H9 (cell line): ENCODE measurements around the gene CDX2. TPM values are rescaled to one million over a fixed set of nuclear protein-coding genes. Genes with fewer than 3 reads are reported as not detected.

ENCODE experiments used
- DNase-seq: peaks from one replicate; pipeline ENCODE4 v3.0.0-alpha.2; 2017
- H2AFZ ChIP-seq: one replicate; pipeline ENCODE4 v1.6.1; 2013; ENCODE audit warnings: mild to moderate bottlenecking, low read length, control low read depth, moderate library complexity
- H2AK5ac ChIP-seq: 2 replicates; pipeline ENCODE4 v1.6.1; 2013; ENCODE audit warnings: low read length, control low read depth, mixed read lengths; ENCODE audit not compliant: insufficient read length
- H2BK120ac ChIP-seq: one replicate; pipeline ENCODE4 v1.6.1; 2013; ENCODE audit warnings: low read depth, mild to moderate bottlenecking, low read length, control low read depth, inconsistent platforms; ENCODE audit not compliant: poor library complexity, severe bottlenecking
- H2BK12ac ChIP-seq: 2 replicates; pipeline ENCODE4 v1.6.1; 2013; ENCODE audit warnings: low read length, control low read depth, mixed read lengths, low read depth; ENCODE audit not compliant: insufficient read length
- H2BK15ac ChIP-seq: 2 replicates; pipeline ENCODE4 v1.6.1; 2013; ENCODE audit warnings: low read depth, low read length, control low read depth
- H2BK20ac ChIP-seq: one replicate; pipeline ENCODE4 v1.6.1; 2013; ENCODE audit warnings: low read depth, mild to moderate bottlenecking, low read length, control low read depth, inconsistent platforms; ENCODE audit not compliant: poor library complexity, severe bottlenecking
- H2BK5ac ChIP-seq: 2 replicates; pipeline ENCODE4 v1.6.1; 2013; ENCODE audit warnings: low read length, control low read depth, mixed read lengths; ENCODE audit not compliant: insufficient read length
- H3K14ac ChIP-seq: 2 replicates; pipeline ENCODE4 v1.6.1; 2013; ENCODE audit warnings: low read length, control low read depth; ENCODE audit not compliant: insufficient read depth
- H3K18ac ChIP-seq: 2 replicates; pipeline ENCODE4 v1.6.1; 2013; ENCODE audit warnings: low read depth, mild to moderate bottlenecking, mixed read lengths, low read length, control low read depth; ENCODE audit not compliant: insufficient read length
- H3K23ac ChIP-seq: 2 replicates; pipeline ENCODE4 v1.6.1; 2013; ENCODE audit warnings: low read length, control low read depth, mixed read lengths, low read depth; ENCODE audit not compliant: insufficient read length
- H3K23me2 ChIP-seq: 2 replicates; pipeline ENCODE4 v1.6.1; 2013; ENCODE audit warnings: low read depth, mild to moderate bottlenecking, mixed read lengths, low read length, control low read depth; ENCODE audit not compliant: insufficient read length, poor library complexity, severe bottlenecking
- H3K27ac ChIP-seq: 2 replicates; pipeline ENCODE4 v1.5.1; 2013; ENCODE audit warnings: low read length, control low read depth, mixed read lengths, low read depth; ENCODE audit not compliant: insufficient read length
- H3K27me3 ChIP-seq: 2 replicates; pipeline ENCODE4 v1.6.1; 2013; ENCODE audit warnings: low read length, control low read depth, inconsistent platforms; ENCODE audit not compliant: insufficient read depth
- H3K4ac ChIP-seq: 2 replicates; pipeline ENCODE4 v1.6.1; 2013; ENCODE audit warnings: low read depth, mild to moderate bottlenecking, control low read depth, inconsistent platforms, low read length, moderate library complexity
- H3K4me1 ChIP-seq: 2 replicates; pipeline ENCODE4 v1.6.1; 2013; ENCODE audit warnings: low read length, control low read depth, inconsistent platforms; ENCODE audit not compliant: insufficient read depth
- H3K4me2 ChIP-seq: 2 replicates; pipeline ENCODE4 v1.6.1; 2013; ENCODE audit warnings: low read length, control low read depth, mixed read lengths; ENCODE audit not compliant: insufficient read length, insufficient read depth
- H3K56ac ChIP-seq: 2 replicates; pipeline ENCODE4 v1.6.1; 2013; ENCODE audit warnings: low read depth, mild to moderate bottlenecking, mixed read lengths, low read length, control low read depth; ENCODE audit not compliant: insufficient read length
- H3K79me1 ChIP-seq: 2 replicates; pipeline ENCODE4 v1.6.1; 2013; ENCODE audit warnings: low read depth, mild to moderate bottlenecking, moderate library complexity, low read length, control low read depth, inconsistent platforms; ENCODE audit not compliant: insufficient read depth, poor library complexity, severe bottlenecking
- H3K79me2 ChIP-seq: 2 replicates; pipeline ENCODE4 v1.6.1; 2013; ENCODE audit warnings: low read length, control low read depth, inconsistent platforms; ENCODE audit not compliant: insufficient read depth
- H3K9ac ChIP-seq: 2 replicates; pipeline ENCODE4 v1.6.1; 2013; ENCODE audit warnings: low read length, control low read depth, mixed read lengths; ENCODE audit not compliant: insufficient read length; ENCODE audit errors: extremely low read depth
- H3K9me3 ChIP-seq: one replicate; pipeline ENCODE4 v1.6.1; 2013; ENCODE audit warnings: low read depth, low read length, inconsistent platforms; ENCODE audit not compliant: control insufficient read depth
- H3T11ph ChIP-seq: one replicate; pipeline ENCODE4 v1.6.1; 2013; ENCODE audit warnings: mild to moderate bottlenecking, low read length, control low read depth, inconsistent platforms
- H4K20me1 ChIP-seq: one replicate; pipeline ENCODE4 v1.6.1; 2013; ENCODE audit not compliant: control insufficient read depth, insufficient read length, insufficient read depth
- H4K5ac ChIP-seq: 2 replicates; pipeline ENCODE4 v1.6.1; 2013; ENCODE audit warnings: low read depth, mild to moderate bottlenecking, mixed read lengths, low read length, control low read depth; ENCODE audit not compliant: insufficient read length
- H4K8ac ChIP-seq: replicated peaks from 2 replicates; pipeline ENCODE4 v1.6.1; 2013; ENCODE audit warnings: low read length, control low read depth, mixed read lengths, low read depth; ENCODE audit not compliant: insufficient read length
- H4K91ac ChIP-seq: 2 replicates; pipeline ENCODE4 v1.6.1; 2013; ENCODE audit warnings: low read depth, mild to moderate bottlenecking, moderate library complexity, mixed read lengths, low read length, control low read depth; ENCODE audit not compliant: insufficient read length
- H3K27ac Mint-ChIP-seq, 3 experiments: 2 replicates in 2 of 3; 3 replicates in 1 of 3; pipeline ENCODE4 v1.8.0; 2020 to 2021; ENCODE audit warnings: mixed read lengths in 3 of 3, mild to moderate bottlenecking in 1 of 3, moderate library complexity in 1 of 3
- H3K27me3 Mint-ChIP-seq: 2 replicates; pipeline ENCODE4 v1.8.0; 2021; ENCODE audit warnings: low read depth, mild to moderate bottlenecking, moderate library complexity, mixed read lengths
- H3K36me3 Mint-ChIP-seq, 3 experiments: 2 replicates in 2 of 3; 3 replicates in 1 of 3; pipeline ENCODE4 v1.8.0; 2020 to 2021; ENCODE audit warnings: low read depth in 3 of 3, mixed read lengths in 3 of 3; ENCODE audit not compliant: insufficient read depth in 1 of 3
- H3K4me1 Mint-ChIP-seq, 2 experiments: 2 replicates each; pipeline ENCODE4 v1.8.0; 2020; ENCODE audit warnings: mixed read lengths in 2 of 2
- H3K4me3 Mint-ChIP-seq, 2 experiments: 2 replicates in 1 of 2; 3 replicates in 1 of 2; pipeline ENCODE4 v1.8.0; 2020 to 2021; ENCODE audit warnings: mild to moderate bottlenecking in 2 of 2, mixed read lengths in 2 of 2, moderate library complexity in 1 of 2
- H3K9me3 Mint-ChIP-seq, 2 experiments: 2 replicates in 1 of 2; 3 replicates in 1 of 2; pipeline ENCODE4 v1.8.0; 2020; ENCODE audit warnings: mild to moderate bottlenecking in 2 of 2, mixed read lengths in 2 of 2, moderate library complexity in 1 of 2
- WGBS: extraction: QIAGEN DNeasy Blood & Tissue Kit; methylation state at CpG from one replicate; pipeline ENCODE4 v1.1.7; 2013; ENCODE audit warnings: missing lambda C conversion rate, low lambda C conversion rate, mixed read lengths; ENCODE audit not compliant: insufficient read length; ENCODE audit errors: extremely low coverage; 5-methylcytosine and 5-hydroxymethylcytosine counted together
- total RNA-seq: library from RNA; stranded (reverse); gene quantifications from 2 replicates; pipeline ENCODE4 v1.2.1, GENCODE V29; 2021
- TF ChIP-seq, protein P1 (sequence below): fragments of 200-600 bp; sonication (generic); conservative IDR thresholded peaks from 3 replicates; pipeline ENCODE4 v1.8.0; 2021; ENCODE audit warnings: antibody characterized with exemption, mild to moderate bottlenecking

Gene CDX2
- total RNA-seq, 1 experiment from 2014 or later, result not detected

DNA sequence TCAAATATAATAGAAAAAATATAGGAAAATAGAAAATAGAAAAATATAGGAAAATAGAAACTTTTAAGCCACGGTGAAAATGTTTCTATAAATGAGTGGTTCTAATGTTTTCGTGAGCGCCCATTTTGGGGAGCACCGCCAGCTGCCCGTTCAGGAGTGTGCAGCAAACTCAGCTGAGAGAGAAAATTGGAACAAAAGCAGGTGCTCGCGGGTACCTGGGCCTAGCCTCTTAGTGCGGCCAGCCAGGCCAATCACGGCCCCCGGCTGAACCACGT, 49.5 kb downstream of the CDX2 start:
- no peak overlapping the region for H2BK120ac ChIP-seq
- H3K4ac ChIP-seq, result no peak overlapping the region
- H3K27me3 Mint-ChIP-seq, result peaks cover 99% of the 10 kb centered on the region
- WGBS, result no CpG with 5 or more reads among the region's 11 CpGs
- no peak overlapping the region for H2BK12ac ChIP-seq
- H3K79me2 ChIP-seq, result no peaks in the 10 kb centered on the region
- no peak overlapping the region for H3K14ac ChIP-seq
- no peak overlapping the region for H3K23ac ChIP-seq
- DNase-seq, result no peak
- no peak overlapping the region for H2BK20ac ChIP-seq
- H3K9ac ChIP-seq, result no peak overlapping the region
- H3K9me3 ChIP-seq, result no peaks in the 10 kb centered on the region
- H3K27me3 ChIP-seq, result peaks cover 94% of the 10 kb centered on the region
- no peak overlapping the region for H3K27ac Mint-ChIP-seq
- peaks cover 11 to 16% of the 10 kb centered on the region in 2 experiments; a peak in 4 of 5 replicates for H3K9me3 Mint-ChIP-seq
- H3K4me1 Mint-ChIP-seq, result peaks cover 25 to 44% of the 10 kb centered on the region in 2 experiments
- TF ChIP-seq, protein P1, sequence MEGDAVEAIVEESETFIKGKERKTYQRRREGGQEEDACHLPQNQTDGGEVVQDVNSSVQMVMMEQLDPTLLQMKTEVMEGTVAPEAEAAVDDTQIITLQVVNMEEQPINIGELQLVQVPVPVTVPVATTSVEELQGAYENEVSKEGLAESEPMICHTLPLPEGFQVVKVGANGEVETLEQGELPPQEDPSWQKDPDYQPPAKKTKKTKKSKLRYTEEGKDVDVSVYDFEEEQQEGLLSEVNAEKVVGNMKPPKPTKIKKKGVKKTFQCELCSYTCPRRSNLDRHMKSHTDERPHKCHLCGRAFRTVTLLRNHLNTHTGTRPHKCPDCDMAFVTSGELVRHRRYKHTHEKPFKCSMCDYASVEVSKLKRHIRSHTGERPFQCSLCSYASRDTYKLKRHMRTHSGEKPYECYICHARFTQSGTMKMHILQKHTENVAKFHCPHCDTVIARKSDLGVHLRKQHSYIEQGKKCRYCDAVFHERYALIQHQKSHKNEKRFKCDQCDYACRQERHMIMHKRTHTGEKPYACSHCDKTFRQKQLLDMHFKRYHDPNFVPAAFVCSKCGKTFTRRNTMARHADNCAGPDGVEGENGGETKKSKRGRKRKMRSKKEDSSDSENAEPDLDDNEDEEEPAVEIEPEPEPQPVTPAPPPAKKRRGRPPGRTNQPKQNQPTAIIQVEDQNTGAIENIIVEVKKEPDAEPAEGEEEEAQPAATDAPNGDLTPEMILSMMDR, result no peak
- no peak overlapping the region for H3K18ac ChIP-seq
- H2AK5ac ChIP-seq, result no peak overlapping the region
- H3K4me1 ChIP-seq, result no peaks in the 10 kb centered on the region; the same call in 1 of the 2 replicates
- no peak overlapping the region for H3K4me3 Mint-ChIP-seq
- no peak overlapping the region for H2BK5ac ChIP-seq
- H3K56ac ChIP-seq, result no peak overlapping the region
- no peak overlapping the region for H3K27ac ChIP-seq
- no peak overlapping the region for H4K91ac ChIP-seq
- H2AFZ ChIP-seq, result no peak overlapping the region
- no peak overlapping the region for H3K4me2 ChIP-seq
- no peak overlapping the region for H3T11ph ChIP-seq
- no peak overlapping the region for H2BK15ac ChIP-seq
- peaks cover 6% of the 10 kb centered on the region for H4K20me1 ChIP-seq
- H3K36me3 Mint-ChIP-seq, result peaks cover 0 to 2% (median 0%) of the 10 kb centered on the region in 3 experiments; a peak in 1 of 7 replicates
- H4K5ac ChIP-seq, result no peak overlapping the region
- no peaks in the 10 kb centered on the region for H3K79me1 ChIP-seq
- no peak overlapping the region for H4K8ac ChIP-seq
- no peaks in the 10 kb centered on the region for H3K23me2 ChIP-seq
